Stimulated activated CD4-positive, alpha-beta T cell treated with anti-CD3 and anti-CD28 coated beads, Interleukin-4, amount 100 ng/mL, for 24 hours (primary cell): Measurements from ENCODE around the gene HLTF.
"Not testable (repeated sequence)": the region's sequence is repeated elsewhere in the genome, so short reads cannot be mapped to it uniquely, and the experiment has no call there.

Experiments
- DNase-seq: peaks from one replicate; pipeline ENCODE4 v3.0.0-alpha.2; 2020

HLTF gene, protein sequence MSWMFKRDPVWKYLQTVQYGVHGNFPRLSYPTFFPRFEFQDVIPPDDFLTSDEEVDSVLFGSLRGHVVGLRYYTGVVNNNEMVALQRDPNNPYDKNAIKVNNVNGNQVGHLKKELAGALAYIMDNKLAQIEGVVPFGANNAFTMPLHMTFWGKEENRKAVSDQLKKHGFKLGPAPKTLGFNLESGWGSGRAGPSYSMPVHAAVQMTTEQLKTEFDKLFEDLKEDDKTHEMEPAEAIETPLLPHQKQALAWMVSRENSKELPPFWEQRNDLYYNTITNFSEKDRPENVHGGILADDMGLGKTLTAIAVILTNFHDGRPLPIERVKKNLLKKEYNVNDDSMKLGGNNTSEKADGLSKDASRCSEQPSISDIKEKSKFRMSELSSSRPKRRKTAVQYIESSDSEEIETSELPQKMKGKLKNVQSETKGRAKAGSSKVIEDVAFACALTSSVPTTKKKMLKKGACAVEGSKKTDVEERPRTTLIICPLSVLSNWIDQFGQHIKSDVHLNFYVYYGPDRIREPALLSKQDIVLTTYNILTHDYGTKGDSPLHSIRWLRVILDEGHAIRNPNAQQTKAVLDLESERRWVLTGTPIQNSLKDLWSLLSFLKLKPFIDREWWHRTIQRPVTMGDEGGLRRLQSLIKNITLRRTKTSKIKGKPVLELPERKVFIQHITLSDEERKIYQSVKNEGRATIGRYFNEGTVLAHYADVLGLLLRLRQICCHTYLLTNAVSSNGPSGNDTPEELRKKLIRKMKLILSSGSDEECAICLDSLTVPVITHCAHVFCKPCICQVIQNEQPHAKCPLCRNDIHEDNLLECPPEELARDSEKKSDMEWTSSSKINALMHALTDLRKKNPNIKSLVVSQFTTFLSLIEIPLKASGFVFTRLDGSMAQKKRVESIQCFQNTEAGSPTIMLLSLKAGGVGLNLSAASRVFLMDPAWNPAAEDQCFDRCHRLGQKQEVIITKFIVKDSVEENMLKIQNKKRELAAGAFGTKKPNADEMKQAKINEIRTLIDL

DNA sequence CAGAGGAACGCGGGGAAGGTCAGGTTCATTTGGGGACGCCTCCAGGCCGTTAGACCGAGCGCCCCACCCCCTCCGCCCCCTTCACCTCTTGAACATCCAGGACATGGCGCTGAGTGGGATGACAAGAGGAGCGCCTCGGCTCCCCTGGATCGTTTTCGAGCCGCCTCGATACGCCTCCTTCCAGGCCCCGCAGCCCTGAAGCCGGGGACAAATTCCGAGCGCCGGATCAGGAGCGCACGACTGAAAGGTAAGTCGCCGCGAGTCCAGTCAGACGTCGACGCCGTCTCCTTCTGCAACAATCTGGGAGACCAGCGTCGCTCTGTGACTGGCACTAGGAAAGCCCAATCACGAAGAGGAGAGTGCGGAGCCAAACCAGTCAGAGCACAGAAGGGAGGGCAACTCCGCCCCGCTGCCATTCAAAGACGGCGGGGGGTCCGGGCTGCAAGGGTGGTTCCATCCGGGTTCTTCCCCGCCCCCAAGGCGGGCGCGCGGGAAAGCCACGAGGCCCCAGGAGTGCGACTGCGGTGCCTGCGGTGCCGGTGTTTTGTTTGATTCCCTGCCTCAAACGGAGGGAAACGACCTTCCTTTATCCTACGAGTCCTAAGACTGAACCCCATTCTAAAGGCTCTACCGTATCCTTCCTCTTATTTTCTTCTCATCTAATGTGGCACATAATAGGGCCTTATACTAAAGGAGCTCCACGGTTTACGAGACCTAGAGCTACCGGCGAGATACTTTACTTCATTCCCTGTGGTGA is at the start of gene HLTF:
Gene HLTF (minus strand): TSS at position 302 of the 757 bp plus-strand sequence. CDS start 197 bp downstream, at position 105.
- peak; percentile 93 for DNase-seq

DNA sequence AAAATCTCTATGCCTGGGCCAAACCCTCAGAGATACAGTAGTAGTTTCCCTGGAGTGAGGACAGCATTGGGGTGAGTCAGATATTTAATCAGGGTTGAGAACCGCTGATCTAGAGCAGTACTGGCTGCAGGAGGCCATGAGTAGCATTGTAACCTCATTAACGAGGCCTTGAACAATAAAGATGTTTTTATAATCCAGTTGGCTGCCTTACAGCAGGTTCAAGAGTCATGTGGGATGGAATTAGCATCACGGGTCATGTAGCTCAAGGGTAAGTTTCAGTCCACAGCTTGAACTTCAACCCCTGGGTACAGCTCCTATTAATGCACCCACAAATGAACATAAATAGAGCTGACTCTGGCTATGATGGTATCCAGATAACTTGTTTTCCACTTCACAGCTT is 48.2 kb upstream of the HLTF start:
- no peak for DNase-seq

DNA sequence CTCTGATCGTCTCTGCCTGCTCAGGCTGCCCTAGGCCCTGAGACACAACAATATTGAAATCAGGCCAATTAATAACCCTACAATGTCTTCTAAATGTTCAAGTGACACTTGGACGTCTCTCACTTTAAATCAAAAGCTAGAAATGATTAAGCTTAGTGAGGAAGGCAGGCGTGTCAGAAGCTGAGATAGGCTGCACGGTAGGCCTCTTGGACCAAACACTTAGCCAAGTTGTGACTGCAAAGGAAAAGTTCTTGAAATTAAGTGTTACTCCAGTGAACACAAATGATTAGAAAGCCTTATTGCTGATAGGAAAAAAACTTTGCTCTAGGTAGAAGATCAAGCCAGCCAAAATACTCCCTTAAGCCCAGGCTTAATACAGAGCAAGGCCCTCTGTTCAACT is 45.3 kb upstream of the HLTF start:
- no peak for DNase-seq

DNA sequence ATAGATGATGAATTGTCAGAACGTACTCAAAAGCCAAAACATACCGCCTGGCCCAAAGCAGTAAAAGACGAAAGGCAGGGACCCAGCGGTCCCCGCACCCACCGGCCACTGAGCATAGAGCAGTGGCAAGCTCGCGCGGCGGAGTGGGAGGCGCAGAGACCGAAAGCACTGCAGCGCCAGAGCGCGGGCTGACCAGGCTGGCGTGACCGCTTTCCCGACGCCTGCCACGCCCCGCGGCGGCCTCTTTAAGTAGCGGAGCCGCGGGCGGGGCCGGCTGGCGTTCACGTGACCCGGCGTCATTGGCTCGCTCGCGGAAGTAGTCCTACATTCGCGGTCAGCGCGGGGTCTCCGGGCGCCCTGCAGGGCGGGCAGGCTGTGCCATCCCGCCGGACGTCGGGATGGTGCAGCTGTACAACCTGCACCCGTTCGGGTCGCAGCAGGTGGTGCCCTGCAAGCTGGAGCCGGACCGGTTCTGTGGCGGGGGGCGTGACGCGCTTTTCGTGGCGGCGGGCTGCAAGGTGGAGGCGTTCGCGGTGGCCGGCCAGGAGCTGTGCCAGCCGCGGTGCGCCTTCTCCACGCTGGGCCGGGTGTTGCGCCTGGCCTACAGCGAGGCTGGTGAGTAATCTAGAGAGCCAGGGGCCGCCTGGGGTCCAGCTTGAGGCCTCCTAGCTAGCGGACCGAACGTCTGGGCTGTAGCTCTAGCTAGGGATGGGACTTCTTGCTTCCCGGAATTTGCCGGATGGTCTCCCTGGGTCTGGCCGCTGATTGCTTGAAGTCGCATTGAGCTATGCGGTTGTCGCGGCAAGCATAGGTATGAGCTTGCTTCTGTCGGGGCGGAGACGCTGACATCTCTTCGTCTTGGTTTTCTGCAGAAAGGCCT is 43.2 kb upstream of the HLTF start, which contains the start of gene HPS3:
Gene HPS3 (plus strand): TSS at position 313 of the 880 bp plus-strand sequence. CDS start 86 bp downstream, at position 399.
- DNase-seq: peak; percentile 80

DNA sequence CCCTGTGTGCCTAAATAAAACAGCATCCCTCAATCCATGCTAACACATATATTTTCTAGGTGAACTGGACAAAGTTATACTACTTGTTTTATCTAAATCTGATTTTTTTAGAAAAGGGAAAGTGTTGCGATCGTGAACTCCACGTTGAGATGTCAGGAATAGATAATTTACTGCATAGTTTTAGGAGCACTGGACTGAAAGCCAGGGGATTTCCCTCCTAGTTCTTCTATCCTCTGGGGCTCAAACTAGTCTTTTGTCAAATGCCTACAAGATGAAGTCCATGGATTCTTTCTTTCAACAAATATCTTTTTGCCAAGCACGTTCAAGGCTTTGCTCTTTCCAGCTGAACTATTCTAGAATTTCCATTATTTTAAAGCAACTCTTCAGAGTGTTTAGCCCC is 42.5 kb upstream of the HLTF start:
- DNase-seq: no peak

DNA sequence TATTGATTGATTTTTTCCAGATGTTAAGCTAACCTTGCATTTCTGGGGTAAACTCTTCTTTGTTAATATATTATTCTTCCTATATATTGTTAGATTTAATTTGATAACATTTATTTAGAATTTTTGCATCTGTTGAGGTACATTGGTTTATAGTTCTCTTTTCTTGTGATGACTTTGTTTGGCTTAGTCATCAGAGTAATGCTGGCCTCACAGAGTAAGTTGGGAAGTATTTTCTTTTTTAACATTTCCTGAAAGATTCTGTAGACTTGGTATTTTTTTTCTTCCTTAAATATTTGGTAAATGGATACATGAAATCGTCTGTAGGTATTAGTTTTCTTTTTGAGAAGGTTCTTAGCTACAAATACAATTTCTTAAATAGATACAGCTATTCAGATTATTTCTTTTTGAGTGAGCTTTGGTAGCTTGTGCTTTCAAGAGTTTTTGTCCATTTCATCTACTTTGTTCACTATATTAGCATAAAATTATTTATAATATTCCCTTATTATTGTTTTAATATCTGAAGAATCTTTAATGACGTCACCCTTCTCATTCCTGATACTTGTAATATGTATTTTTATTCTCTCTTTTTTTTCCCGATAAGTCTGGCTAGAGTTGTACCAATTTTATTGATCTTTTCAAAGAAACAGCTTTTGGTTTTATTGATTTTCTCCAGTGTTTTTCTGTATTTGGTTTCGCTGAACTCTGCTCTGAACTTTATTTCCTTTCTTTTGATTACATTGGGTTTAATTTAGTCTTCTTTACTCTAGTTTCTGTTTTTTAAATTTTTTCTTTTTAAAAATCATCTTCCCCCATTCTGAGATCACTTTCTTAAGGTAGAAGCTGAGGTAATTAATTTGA is 36.6 kb upstream of the HLTF start:
- no peak for DNase-seq

DNA sequence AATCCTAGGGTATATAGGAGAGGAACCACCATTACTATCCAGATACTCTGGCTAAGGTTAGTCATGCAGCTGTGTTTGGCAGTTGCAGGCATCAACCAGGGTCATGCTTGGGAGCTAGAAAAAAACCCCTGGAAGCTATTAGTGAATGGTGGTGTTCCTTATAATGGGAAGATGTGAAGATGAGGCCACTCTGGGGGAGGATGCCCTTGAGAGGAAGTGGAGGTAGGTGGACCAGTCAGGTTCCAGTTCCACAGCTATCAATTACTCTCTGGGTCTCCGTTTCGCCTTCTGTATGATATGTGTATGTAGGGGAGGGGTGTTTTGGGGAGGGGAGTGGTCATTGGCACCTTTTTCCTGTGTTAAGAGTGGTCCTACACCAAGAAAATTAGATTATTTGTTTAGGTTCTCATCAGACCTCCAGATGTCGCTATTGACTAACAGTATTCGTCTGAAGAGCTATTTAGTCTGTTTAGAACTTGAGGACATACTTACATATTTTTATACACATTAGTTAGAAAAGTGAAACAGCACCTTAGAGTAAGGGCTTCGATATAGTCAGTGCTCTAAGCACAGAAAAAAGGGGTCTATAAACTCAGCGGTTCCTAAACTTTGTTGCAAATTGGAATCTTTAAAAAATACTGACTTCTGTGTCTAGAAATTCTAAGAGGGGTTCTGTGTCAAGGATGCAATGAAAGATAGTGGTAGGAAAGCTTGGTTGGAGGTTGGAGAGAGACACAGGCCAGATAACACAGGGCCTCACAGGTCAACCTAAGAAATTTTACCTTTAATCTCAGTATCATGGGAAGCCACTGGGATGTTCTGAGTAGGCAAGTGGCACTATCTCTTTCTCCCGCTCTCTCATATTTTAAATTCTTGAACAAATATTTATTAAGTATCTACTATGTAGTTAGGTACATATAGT is 34.0 kb upstream of the HLTF start:
- peak; percentile 7 for DNase-seq

DNA sequence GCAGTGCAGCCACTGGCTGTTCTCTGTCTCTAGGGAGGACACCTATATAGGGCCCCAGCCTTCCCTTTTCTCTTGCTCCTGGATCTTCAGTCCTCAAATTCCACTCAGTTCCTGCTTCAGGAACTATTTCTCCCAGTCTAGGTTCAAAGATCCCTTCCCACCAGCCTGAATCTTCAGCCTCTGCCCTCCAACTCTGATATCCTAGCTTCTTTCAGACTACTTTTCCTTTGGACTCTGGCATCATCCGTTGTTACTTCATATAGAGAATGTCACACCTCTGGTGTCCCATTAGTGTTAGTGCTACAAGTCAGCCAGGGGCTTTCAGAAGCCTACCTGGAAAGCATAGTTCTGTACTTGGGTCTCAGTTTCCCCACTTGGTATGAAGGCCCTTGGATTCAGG is 33.1 kb upstream of the HLTF start:
- DNase-seq: no peak

DNA sequence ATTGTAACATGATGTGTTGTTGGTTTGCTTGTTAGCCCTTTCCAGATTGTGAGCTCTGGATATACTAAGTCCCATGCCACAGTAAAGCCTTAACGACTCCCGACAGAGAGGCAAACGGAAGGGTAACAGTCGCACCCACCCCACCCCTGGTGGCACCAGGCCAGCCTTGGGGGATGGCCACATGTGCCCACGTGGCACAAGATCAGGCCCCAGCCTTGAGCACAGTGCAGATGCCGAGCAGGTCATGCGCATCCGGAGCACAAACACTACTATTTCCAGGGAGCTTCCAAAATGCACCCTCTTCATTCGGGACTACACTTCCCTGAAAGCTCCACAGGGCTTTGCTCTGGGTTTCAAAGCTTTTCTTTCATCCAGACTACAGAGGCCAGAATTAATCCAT is 32.4 kb upstream of the HLTF start:
- DNase-seq: no peak

DNA sequence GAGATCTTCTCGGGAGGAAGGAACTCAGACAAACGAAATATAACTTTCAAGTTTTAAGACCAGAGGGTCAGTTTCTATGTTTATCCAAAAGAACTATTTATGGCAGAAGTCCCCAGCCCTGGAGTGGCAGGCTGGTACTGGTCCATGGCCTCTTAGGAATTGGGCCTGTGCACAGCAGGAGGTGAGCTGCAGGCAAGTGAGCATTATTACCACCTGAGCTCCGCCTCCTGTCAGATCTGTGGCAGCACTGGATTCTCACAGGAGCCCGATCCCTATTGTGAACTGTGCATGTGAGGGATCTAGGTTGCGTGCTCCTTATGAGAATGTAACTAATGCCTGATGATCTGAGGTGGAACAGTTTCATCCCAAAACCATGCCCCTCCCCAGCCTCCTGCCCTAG is 28.8 kb upstream of the HLTF start:
- no peak for DNase-seq

DNA sequence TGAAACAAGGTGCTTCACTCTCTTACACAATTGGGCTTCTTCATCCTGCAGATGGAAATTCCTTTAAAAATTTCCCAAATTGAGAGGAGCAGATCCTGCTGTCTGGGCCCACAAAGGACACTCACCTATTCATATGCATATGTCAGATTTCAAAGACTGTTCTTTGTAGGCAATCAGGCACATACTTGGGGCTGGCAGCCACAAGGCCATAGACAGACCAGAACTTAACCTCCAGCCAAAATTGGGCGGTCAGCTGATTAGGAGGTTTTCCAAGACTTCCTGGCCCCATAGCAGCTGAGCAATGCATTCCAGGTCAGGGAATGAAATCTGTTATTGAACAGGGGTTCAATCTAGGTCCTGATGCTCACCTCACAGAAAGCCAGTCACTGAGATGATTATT is 28.1 kb upstream of the HLTF start:
- DNase-seq: no peak

DNA sequence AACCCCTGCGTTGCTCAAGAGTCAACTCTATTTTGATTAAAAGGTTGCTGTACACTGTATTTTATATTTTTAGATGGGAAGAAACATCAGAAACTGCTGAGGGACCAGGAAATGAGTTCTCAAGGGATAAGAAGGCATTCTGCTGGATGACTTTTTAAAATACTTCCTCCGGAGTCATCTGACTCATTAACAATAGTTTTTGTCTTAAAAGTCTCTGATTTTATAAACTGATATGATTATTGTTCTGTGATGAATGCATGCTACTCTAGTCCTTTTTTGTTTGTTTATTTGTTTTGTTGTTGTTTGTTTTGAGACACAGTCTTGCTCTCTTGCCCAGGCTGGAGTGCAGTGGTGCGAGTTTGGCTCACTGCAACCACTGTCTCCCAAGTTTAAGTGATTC is 18.2 kb upstream of the HLTF start:
- DNase-seq: no peak

DNA sequence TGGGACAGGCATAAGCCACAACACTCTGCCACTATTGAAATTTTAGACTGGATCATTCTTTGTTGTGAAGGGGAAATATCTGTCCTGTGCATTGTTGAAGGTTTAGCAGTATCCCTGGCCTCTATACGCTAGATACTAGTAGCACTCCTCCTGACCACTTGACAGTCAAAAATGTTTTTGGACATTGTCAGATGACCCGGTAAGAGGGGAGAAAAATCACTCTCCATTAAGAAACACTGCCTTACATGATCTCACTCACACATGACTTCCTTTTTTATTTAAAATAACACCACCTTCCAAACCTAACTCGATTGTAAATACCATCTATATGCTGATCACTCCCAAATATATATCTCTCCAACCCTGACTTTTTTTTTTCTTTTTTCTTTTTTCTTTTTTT is 15.3 kb upstream of the HLTF start:
- DNase-seq: no peak

DNA sequence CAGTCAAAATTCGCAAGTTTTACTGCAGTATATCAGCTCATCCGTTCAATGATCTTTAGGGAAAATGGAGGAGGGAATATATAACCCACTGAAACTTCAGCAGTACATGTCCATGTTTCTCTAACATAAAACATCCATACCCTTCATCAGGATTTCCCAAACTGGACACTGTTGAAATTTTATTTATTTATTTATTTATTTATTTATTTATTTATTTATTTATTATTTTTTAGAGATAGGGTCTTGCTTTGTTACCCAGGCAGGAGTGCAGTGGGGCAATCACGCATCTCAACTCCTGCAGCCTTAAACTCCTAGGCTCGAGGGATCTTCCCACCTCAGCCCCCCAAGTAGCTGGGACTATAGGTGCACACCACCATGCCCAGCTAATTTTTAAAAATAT is 14.8 kb upstream of the HLTF start:
- DNase-seq: no peak

DNA sequence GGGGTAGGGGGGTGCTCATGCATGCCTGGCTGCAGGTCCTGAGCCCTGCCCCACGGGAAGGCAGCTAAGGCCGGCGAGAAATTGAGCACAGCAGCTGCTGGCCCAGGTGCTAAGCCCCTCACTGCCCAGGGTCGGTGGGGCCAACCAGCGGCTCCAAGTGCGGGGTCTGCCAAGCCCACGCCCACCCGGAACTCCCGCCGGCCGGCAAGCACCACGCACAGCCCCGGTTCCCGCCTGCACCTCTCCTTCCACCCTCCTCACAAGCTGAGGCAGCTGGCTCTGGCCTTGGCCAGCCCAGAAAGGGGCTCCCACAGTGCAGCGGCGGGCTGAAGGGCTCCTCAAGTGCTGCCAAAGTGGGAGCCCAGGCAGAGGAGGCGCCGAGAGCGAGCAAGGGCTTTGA is 11.7 kb upstream of the HLTF start:
- not testable (repeated sequence) for DNase-seq

DNA sequence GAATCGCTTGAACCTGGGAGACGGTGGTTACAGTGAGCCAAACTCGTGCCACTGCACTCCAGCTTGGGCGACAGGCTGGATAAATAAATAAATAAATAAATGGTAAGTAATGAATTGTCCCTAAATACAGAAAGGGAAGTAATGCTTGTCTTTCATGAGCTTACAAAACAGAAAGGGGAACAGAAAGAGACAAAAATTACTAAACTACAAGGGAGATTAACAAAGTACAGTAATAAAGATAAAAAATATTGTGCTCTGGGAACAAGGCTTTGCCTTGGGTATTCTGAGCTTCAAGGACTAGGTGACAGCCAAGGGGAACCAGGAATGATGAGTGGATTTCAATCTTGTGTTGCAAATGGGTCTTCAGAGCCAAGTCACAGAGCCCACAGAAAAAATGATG is 9.2 kb upstream of the HLTF start:
- DNase-seq: no peak

DNA sequence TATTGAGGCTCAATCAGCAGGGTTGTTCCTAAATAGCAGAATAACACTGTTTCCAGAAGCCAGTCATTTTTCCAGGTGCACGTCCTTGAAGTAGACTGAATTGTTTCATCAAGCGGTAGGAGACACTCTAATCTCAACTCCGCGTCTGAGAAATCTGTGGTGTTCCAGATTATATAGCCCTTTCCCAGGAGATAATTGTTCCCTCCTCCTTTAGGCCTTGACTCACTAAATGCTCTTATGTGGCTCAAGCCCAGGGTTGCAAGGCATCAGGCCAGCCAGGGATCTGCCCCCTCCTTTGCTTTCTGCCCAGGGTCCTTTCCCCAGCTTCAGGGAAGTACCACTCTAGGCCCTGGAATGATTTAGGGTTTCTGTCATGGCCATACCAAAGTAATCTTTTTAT is 5.7 kb upstream of the HLTF start:
- DNase-seq: no peak

DNA sequence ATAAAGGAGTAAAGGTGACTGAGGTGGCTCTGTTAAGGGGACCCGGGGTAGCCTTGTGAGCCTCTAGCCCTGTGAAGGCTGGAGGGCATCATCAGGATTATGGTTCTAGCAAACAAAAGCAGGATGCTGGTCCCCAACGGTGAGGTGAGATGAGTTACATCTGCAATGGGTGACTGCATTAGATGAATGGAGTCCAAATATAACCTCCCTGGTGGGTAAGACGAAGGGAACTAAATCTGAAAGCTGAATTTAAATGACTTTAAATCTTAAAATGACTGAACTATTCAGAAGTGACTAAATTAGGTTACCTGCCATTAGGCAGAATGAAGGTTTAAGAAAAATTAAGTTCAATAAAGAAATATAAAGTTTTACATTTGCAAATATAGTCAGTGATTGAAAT is 4.6 kb upstream of the HLTF start:
- no peak for DNase-seq

DNA sequence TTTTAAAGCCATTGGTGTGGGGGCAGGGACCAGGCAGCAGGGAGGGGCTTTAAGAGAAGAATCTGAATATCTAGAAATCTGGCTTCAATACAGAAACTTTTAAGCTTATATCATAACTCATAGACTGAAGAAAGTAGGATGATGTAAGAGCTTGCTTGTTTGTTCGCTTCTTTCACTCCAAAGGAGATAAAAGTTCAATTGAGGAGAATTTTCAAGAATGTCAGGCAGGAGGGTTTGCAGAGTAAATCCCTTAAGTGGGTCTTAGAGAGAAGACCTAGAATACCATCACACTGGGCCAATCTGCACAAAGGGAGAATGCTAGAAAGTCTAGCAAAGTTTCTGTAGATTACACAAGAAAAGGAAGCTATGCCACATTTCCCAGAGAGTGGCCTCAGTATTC is 4.1 kb upstream of the HLTF start:
- DNase-seq: no peak

DNA sequence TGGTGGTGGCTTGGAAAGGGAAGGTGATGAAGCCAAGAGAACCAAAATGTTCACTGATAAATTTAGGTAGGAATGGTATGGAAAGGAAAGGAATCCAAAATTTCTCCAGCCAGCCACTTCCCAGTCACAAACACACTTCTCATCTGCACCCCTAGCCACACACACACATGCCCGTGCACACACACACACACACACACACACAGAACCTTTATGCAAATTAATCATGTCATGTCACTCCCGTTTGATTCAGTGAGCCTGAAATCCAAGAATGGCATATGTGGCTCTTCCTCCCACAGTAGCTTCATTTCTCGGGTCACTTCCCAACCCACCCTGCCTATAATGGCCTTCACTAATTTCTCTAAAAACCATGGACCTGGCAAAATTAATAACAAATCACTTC is 3.1 kb upstream of the HLTF start:
- no peak for DNase-seq
